Measurements from ENCODE around the gene EBP. TPM values are rescaled to one million over a fixed set of nuclear protein-coding genes. Genes with fewer than 3 reads are reported as not detected.

The EBP gene
- total RNA-seq, 1 donor from 2014 or later = 39.1 TPM

GRCh38 chrX:48532161-48532560, 10.6 kb downstream of the EBP start:
- no peaks in the 10 kb centered on the region for H3K27me3 Mint-ChIP-seq (ENCODE audit: low read depth)
- H3K27ac Mint-ChIP-seq (ENCODE audit: unreplicated experiment) = peak overlapping the region; percentile 67
- TF ChIP-seq, protein P1, sequence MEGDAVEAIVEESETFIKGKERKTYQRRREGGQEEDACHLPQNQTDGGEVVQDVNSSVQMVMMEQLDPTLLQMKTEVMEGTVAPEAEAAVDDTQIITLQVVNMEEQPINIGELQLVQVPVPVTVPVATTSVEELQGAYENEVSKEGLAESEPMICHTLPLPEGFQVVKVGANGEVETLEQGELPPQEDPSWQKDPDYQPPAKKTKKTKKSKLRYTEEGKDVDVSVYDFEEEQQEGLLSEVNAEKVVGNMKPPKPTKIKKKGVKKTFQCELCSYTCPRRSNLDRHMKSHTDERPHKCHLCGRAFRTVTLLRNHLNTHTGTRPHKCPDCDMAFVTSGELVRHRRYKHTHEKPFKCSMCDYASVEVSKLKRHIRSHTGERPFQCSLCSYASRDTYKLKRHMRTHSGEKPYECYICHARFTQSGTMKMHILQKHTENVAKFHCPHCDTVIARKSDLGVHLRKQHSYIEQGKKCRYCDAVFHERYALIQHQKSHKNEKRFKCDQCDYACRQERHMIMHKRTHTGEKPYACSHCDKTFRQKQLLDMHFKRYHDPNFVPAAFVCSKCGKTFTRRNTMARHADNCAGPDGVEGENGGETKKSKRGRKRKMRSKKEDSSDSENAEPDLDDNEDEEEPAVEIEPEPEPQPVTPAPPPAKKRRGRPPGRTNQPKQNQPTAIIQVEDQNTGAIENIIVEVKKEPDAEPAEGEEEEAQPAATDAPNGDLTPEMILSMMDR (IDR thresholded peaks at IDR 0.05) = no peak
- DNase-seq (ENCODE audit: low spot score) = no peak
- H3K4me3 Mint-ChIP-seq (ENCODE audit: unreplicated experiment) = no peak overlapping the region
- peaks cover 8% of the 10 kb centered on the region for H3K4me1 Mint-ChIP-seq (ENCODE audit: low read depth)
- H3K36me3 Mint-ChIP-seq (ENCODE audit: low read depth) = peaks cover 6% of the 10 kb centered on the region
- H3K9me3 Mint-ChIP-seq (ENCODE audit: low read depth) = peaks cover 10% of the 10 kb centered on the region

GRCh38 chrX:48533165-48533564, 11.6 kb downstream of the EBP start:
- Mint-ChIP-seq H3K27me3 (ENCODE audit: low read depth) (no peaks in the 10 kb centered on the region), H3K9me3 (ENCODE audit: low read depth) (peaks cover 10% of the 10 kb centered on the region), H3K4me1 (ENCODE audit: low read depth) (peaks cover 8% of the 10 kb centered on the region), H3K36me3 (ENCODE audit: low read depth) (peaks cover 5% of the 10 kb centered on the region), H3K27ac (ENCODE audit: unreplicated experiment) (no peak overlapping the region), H3K4me3 (ENCODE audit: unreplicated experiment) (no peak overlapping the region)
- TF ChIP-seq, protein P1 (IDR thresholded peaks at IDR 0.05) = no peak
- DNase-seq (ENCODE audit: low spot score) = no peak

DNA sequence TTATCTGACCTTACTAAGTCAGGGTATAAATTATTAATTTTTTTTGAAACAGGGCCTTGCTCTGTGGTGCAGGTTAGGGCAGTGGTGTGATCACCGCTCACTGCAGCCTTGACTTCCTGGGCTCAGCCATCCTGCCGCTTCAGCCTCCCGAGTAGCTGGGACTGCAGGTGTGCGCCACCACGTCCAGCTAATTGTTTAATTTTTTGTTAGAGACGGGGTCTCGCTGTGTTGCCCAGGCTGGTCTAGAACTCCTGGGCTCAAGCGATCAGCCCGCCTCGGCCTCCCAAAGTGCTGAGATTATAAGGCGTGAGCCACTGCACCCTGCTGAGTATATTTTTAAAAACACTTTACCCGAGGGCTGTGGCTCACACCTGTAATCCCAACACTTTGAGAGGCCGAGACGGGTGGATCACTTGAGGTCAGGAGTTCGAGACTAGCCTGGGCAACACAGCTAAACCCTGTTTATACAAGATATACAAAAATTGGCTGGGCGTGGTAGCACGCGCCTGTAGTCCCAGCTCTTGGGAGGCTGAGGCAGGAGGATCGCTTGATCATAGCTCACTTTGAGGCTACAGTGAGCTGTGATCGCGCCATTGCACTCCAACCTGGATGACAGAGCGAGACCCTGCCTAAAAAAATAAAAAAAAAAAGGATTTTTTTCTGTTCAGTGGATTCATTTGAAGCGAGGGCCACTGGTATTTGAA, 17.2 kb downstream of the EBP start:
- Mint-ChIP-seq H3K4me1 (ENCODE audit: low read depth) (peaks cover 16% of the 10 kb centered on the region), H3K9me3 (ENCODE audit: low read depth) (peaks cover 6% of the 10 kb centered on the region), H3K27ac (ENCODE audit: unreplicated experiment) (peak overlapping the region; percentile 85), H3K27me3 (ENCODE audit: low read depth) (no peaks in the 10 kb centered on the region), H3K36me3 (ENCODE audit: low read depth) (peaks cover 3% of the 10 kb centered on the region), H3K4me3 (ENCODE audit: unreplicated experiment) (peak overlapping the region; percentile 79)
- TF ChIP-seq, protein P1 (IDR thresholded peaks at IDR 0.05) = no peak
- DNase-seq (ENCODE audit: low spot score) = no peak

DNA sequence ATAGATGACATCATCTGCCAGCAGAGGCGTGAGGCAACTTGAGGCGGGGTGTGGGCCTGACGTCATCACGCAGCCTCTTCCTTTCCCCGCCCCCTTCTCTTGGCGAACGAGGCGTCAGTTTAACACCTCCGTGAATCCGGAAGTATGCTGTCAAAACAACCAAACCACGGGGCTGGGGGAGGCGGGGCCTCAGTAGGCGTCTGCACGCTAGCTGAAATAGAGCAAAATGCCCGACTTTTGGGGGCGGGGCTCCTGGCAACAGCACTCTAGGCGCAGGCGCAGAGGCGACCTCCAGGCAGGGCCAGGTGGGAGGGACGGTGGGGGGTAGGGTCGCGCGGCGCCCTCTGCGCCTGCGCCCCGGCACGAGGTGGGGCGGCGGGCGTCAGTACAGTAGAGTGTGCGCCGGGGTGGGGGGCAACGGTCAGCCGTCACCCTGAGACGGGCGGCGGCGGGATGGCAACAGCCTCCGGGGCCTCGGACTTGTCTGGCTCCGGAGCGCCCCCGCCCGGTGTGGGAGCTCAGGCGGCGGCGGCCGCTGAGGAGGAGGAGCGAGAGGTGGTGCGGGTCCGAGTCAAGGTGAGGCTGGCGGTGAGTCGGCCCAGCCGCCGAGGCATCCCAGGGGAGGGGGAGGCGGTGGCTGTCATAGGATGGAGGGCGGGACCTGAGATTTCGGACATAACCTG, 17.9 kb downstream of the EBP start, which contains the start of gene TBC1D25:
Gene TBC1D25 (plus strand): TSS at position 370 of the 683 bp plus-strand sequence. CDS start 84 bp downstream, at position 454.
- H3K27ac Mint-ChIP-seq (ENCODE audit: unreplicated experiment) = peak within 1 kb of the TSS; percentile 93
- peak; percentile 97 for DNase-seq (ENCODE audit: low spot score)
- H3K4me1 Mint-ChIP-seq (ENCODE audit: low read depth) = peaks cover 16% of the 10 kb centered on the region
- peaks cover 5% of the 10 kb centered on the region for H3K9me3 Mint-ChIP-seq (ENCODE audit: low read depth)
- H3K27me3 Mint-ChIP-seq (ENCODE audit: low read depth) = no peaks in the 10 kb centered on the region
- TF ChIP-seq, protein P1 (IDR thresholded peaks at IDR 0.05) = peak; percentile 80
- H3K36me3 Mint-ChIP-seq (ENCODE audit: low read depth) = peaks cover 4% of the 10 kb centered on the region
- H3K4me3 Mint-ChIP-seq (ENCODE audit: unreplicated experiment) = peak within 1 kb of the TSS; percentile 79

GRCh38 chrX:48540028-48540375, 18.4 kb downstream of the EBP start:
- Mint-ChIP-seq H3K27me3 (ENCODE audit: low read depth) (no peaks in the 10 kb centered on the region), H3K27ac (ENCODE audit: unreplicated experiment) (peak overlapping the region; percentile 93), H3K36me3 (ENCODE audit: low read depth) (peaks cover 4% of the 10 kb centered on the region), H3K4me1 (ENCODE audit: low read depth) (peaks cover 16% of the 10 kb centered on the region), H3K9me3 (ENCODE audit: low read depth) (peaks cover 4% of the 10 kb centered on the region), H3K4me3 (ENCODE audit: unreplicated experiment) (peak overlapping the region; percentile 79)
- no peak for DNase-seq (ENCODE audit: low spot score)
- TF ChIP-seq, protein P1 (IDR thresholded peaks at IDR 0.05) = peak; percentile 57
